Type B pancreatic cell (in vitro differentiated cells): ENCODE measurements around the gene ERBB2. TPM values are rescaled to one million over a fixed set of nuclear protein-coding genes. Genes with fewer than 3 reads are reported as not detected.

Experiments
- DNase-seq: peaks from one replicate; pipeline ENCODE4 v3.0.0; 2021; ENCODE audit warnings: mixed read lengths; ENCODE audit not compliant: unreplicated experiment; ENCODE audit errors: extremely low spot score
- H3K27ac Mint-ChIP-seq: 2 replicates; pipeline ENCODE4 v1.8.0; 2021; ENCODE audit warnings: mild to moderate bottlenecking, mixed read lengths
- H3K27me3 Mint-ChIP-seq: 2 replicates; pipeline ENCODE4 v1.8.0; 2021; ENCODE audit warnings: mixed read lengths
- H3K36me3 Mint-ChIP-seq: 2 replicates; pipeline ENCODE4 v1.8.0; 2021; ENCODE audit warnings: mixed read lengths
- H3K4me1 Mint-ChIP-seq: one replicate; pipeline ENCODE4 v1.8.0; 2021; ENCODE audit warnings: mixed read lengths; ENCODE audit not compliant: unreplicated experiment
- H3K4me3 Mint-ChIP-seq: 2 replicates; pipeline ENCODE4 v1.8.0; 2021; ENCODE audit warnings: mild to moderate bottlenecking, mixed read lengths
- H3K9me3 Mint-ChIP-seq: 2 replicates; pipeline ENCODE4 v1.8.0; 2021; ENCODE audit warnings: mixed read lengths
- CTCF ChIP-seq: fragments of 200-600 bp; sonication (generic); conservative IDR thresholded peaks from 2 replicates; pipeline ENCODE4 v1.5.0; 2021; ENCODE audit warnings: antibody characterized with exemption, mild to moderate bottlenecking
- total RNA-seq: library from RNA; stranded (reverse); gene quantifications from 2 replicates; pipeline ENCODE4 v1.2.1, GENCODE V29; 2021; ENCODE audit warnings: low replicate concordance

ERBB2 gene
- total RNA-seq, 1 donor from 2014 or later = 123 TPM

- no peak for TF ChIP-seq CTCF
- Mint-ChIP-seq H3K27me3 (no peaks in the 10 kb centered on the region), H3K27ac (no peak overlapping the region), H3K4me3 (no peak overlapping the region), H3K9me3 (no peaks in the 10 kb centered on the region), H3K4me1 (peaks cover 11% of the 10 kb centered on the region), H3K36me3 (no peaks in the 10 kb centered on the region)
- DNase-seq = no peak
Measured at GRCh38 chr17:39660011-39660360, 39.9 kb upstream of the ERBB2 start.

- H3K27me3 Mint-ChIP-seq = no peaks in the 10 kb centered on the region
- no peak overlapping the region for H3K4me3 Mint-ChIP-seq
- peaks cover 5% of the 10 kb centered on the region for H3K4me1 Mint-ChIP-seq
Measured at GRCh38 chr17:39660397-39661385, 39.2 kb upstream of the ERBB2 start.

GRCh38 chr17:39661744-39662541 lies 37.9 kb upstream of the ERBB2 start:
- Mint-ChIP-seq H3K27ac (no peak overlapping the region), H3K36me3 (no peaks in the 10 kb centered on the region), H3K4me3 (no peak overlapping the region), H3K9me3 (no peaks in the 10 kb centered on the region), H3K27me3 (peaks cover 4% of the 10 kb centered on the region), H3K4me1 (peaks cover 4% of the 10 kb centered on the region)
- TF ChIP-seq CTCF = no peak
- DNase-seq = no peak

More at GRCh38 chr17:39660397-39661385, 39.2 kb upstream of the ERBB2 start:
- no peak for DNase-seq
- TF ChIP-seq CTCF = no peak
- no peaks in the 10 kb centered on the region for H3K36me3 Mint-ChIP-seq
- no peak overlapping the region for H3K27ac Mint-ChIP-seq
- no peaks in the 10 kb centered on the region for H3K9me3 Mint-ChIP-seq

GRCh38 chr17:39662551-39663339 lies 37.1 kb upstream of the ERBB2 start:
- Mint-ChIP-seq H3K4me1 (peaks cover 4% of the 10 kb centered on the region), H3K27me3 (peaks cover 4% of the 10 kb centered on the region), H3K4me3 (no peak overlapping the region), H3K27ac (no peak overlapping the region), H3K36me3 (no peaks in the 10 kb centered on the region), H3K9me3 (no peaks in the 10 kb centered on the region)
- DNase-seq = no peak
- TF ChIP-seq CTCF = no peak

- Mint-ChIP-seq H3K27ac (no peak overlapping the region), H3K36me3 (no peaks in the 10 kb centered on the region), H3K4me1 (peaks cover 4% of the 10 kb centered on the region), H3K9me3 (no peaks in the 10 kb centered on the region), H3K27me3 (peaks cover 4% of the 10 kb centered on the region), H3K4me3 (no peak overlapping the region)
- DNase-seq = no peak
- no peak for TF ChIP-seq CTCF
Measured at GRCh38 chr17:39663340-39663687, 36.5 kb upstream of the ERBB2 start.
